ENCODE data around the gene KLHL3. TPM values are rescaled to one million over a fixed set of nuclear protein-coding genes. Genes with fewer than 3 reads are reported as not detected.

KLHL3 gene
- total and polyA plus RNA-seq, 2 donors (not counting 3 experiments of a cell fraction or from before 2014, with no cell fraction given), result 8.8 to 13.6 TPM

DNA sequence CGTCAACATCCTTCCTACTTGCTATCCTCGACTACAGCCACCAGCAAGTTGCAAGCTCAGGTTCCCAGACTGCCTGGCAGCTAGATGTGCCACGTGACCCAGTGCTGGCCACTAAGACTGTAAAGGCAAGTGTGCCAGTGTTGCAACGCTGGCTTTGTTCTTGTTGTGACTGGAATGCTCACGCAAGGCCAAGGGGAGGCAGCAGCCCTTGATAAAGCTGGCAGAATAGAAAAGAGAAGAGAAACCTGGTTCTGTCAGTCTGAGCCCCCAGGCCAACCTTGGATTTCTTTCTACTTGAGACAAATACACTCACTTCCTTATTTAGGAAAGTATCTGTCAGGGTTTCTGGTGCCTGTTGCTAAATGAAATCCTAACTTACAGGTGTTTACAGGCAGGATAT, 113.0 kb downstream of the KLHL3 start:
- POLR2A ChIA-PET, result no interaction called here
- DNase-seq (ENCODE audit: low read depth, low spot score) (no peak), FAIRE-seq (no peak)
- Histone ChIP-seq H4K20me1 (replicated peaks; ENCODE audit: control insufficient read depth, extremely low read depth, insufficient read depth, low read length) (no peaks in the 10 kb centered on the region), H3K9me3 (replicated peaks; ENCODE audit: control insufficient read depth, insufficient read depth, low read length) (no peaks in the 10 kb centered on the region), H3K9ac (replicated peaks; ENCODE audit: extremely low read depth, insufficient read depth, low read length) (no peak overlapping the region), H3K9me1 (replicated peaks; ENCODE audit: control insufficient read depth, extremely low read depth, insufficient read depth, low read length) (no peaks in the 10 kb centered on the region), H3K4me3 (replicated peaks in 1 of 3; ENCODE audit: insufficient read depth in 1 of 3, low read depth in 1 of 3, low read length in 3 of 3) (no peak overlapping the region), H3K4me1 (ENCODE audit: control insufficient read depth, extremely low read depth, insufficient read depth, low read length) (no peaks in the 10 kb centered on the region), H2AFZ (ENCODE audit: low read depth, low read length) (no peak overlapping the region), H3K36me3 (ENCODE audit: control insufficient read depth in 2 of 2, extremely low read depth in 1 of 2, insufficient read depth in 2 of 2, low read length in 2 of 2) (peaks cover 0 to 30% of the 10 kb centered on the region in 2 experiments), H3K27me3 (ENCODE audit: control insufficient read depth in 2 of 2, insufficient read depth in 2 of 2, low read length in 2 of 2) (no peaks in the 10 kb centered on the region), H3K27ac (ENCODE audit: insufficient read depth, low read depth, low read length) (no peak overlapping the region), H3K79me2 (ENCODE audit: control insufficient read depth, insufficient read depth, low read length) (no peaks in the 10 kb centered on the region), H3K4me2 (ENCODE audit: insufficient read depth, low read length) (no peak overlapping the region)
- CTCF ChIA-PET, result interaction anchor here (0.6 to 2.5 kb wide), 5 partner anchors 108 to 1123 kb away, joined by 3 to 7 read pairs (median 3); no protein-coding TSS in a partner anchor
- no peak for TF ChIP-seq EZH2 (IDR thresholded peaks at IDR 0.05; ENCODE audit: borderline replicate concordance, low read depth, low read length, severe bottlenecking)
- TF ChIP-seq POLR2AphosphoS5 (IDR thresholded peaks at IDR 0.05; ENCODE audit: insufficient read depth, low read depth, low read length), result no peak
- TF ChIP-seq MYC (IDR thresholded peaks at IDR 0.05; ENCODE audit: low read depth, low read length), result no peak
- TF ChIP-seq GATA2 (IDR thresholded peaks at IDR 0.05; ENCODE audit: insufficient read depth, insufficient read length, low read depth, low read length), result no peak
- no peak for TF ChIP-seq JUN (IDR thresholded peaks at IDR 0.05; ENCODE audit: borderline replicate concordance, insufficient read depth, insufficient read length, low read depth)
- TF ChIP-seq CTCF (IDR thresholded peaks at IDR 0.05; ENCODE audit: extremely low read depth in 1 of 2, insufficient read depth in 1 of 2, low read depth in 1 of 2, low read length in 2 of 2), result no peak
- TF ChIP-seq, protein P1, sequence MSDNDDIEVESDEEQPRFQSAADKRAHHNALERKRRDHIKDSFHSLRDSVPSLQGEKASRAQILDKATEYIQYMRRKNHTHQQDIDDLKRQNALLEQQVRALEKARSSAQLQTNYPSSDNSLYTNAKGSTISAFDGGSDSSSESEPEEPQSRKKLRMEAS (IDR thresholded peaks at IDR 0.05; ENCODE audit: insufficient read depth, insufficient read length), result no peak
- no peak for TF ChIP-seq POLR2A (IDR thresholded peaks at IDR 0.05; ENCODE audit: low read depth, low read length)
- TF ChIP-seq FOS (IDR thresholded peaks at IDR 0.05; ENCODE audit: borderline replicate concordance, insufficient read depth, low read length), result no peak
- intact Hi-C loops (cut with micrococcal nuclease), result loop anchor here (10.0 kb wide), 1 partner anchor 412 kb away; the partner anchor contains the start of gene FAM13B
- dilution Hi-C loops (cut with MboI; ENCODE audit: extremely low pct_ligation_motif_present, low sequenced_read_pairs), result no loop called here
- BruUV-seq (replicated peaks), result no TSS peak

All from endothelial cell of umbilical vein (primary cell).